Activated CD4-positive, alpha-beta T cell treated with anti-CD3 and anti-CD28 coated beads, Interleukin-2, Interleukin-4, amounts not matched to agents 100 ng/mL and 50 ng/mL, durations not matched to agents 16 hours and 8 hours (primary cell): ENCODE data around the gene TFPT.

ENCODE experiments used
- DNase-seq: peaks from one replicate; pipeline ENCODE4 v3.0.0-alpha.2; 2020; ENCODE audit warnings: low spot score

TFPT gene, protein sequence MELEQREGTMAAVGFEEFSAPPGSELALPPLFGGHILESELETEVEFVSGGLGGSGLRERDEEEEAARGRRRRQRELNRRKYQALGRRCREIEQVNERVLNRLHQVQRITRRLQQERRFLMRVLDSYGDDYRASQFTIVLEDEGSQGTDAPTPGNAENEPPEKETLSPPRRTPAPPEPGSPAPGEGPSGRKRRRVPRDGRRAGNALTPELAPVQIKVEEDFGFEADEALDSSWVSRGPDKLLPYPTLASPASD

DNA sequence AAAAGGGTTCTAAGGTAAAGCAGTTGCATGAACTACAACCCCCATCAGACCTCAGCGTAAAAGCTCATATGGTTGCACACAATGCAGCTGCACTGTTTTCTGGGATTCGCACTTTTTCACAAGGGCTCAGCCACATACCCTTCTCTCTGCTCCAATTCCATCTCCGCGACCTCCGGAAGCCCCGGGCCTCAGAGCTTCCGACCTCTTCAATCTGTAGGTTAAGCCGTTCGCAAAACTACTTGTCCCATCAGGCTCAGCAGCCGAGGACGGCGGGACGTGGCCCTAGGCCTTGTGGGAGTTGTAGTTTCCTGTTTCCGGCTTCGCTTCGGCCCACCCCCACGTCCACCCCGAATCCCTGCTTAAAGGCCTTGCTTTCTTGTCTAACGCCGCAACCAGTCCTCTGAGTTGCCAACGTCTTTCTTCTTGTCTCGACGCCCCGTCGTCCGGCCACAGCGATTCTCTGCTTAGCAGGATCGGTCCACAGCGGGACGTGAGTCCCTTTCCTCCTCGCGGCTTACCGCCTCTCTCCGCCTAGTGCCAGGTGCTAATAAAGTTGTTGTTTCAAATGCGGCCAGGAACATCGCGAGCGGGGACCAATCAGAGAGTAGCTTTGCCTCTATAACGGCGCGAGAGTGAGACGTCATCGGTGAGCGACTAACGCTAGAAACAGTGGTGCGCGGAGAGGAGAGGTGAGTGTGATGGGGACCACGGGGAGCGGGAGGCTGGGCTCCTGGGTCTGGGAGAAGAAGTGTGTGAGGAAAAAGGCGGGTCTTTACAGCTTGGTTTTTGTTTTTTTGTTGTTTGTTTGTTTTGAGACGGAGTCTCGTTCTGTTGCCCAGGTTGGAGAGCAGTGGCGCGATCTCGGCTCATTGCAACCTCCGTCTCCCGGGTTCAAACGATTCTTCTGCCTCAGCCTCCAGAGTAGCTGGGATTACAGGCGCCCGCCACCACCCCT lies at the start of gene TFPT, which contains the start of gene PRPF31:
Gene TFPT, minus strand, starts transcription at position 549 of the 955 bp plus-strand sequence. Its CDS starts 388 bp downstream, at position 161.
Gene PRPF31, plus strand, starts transcription at position 646 of the 955 bp plus-strand sequence. CDS start 2,525 bp downstream, outside the sequence.
- DNase-seq: peak; percentile 97

DNA sequence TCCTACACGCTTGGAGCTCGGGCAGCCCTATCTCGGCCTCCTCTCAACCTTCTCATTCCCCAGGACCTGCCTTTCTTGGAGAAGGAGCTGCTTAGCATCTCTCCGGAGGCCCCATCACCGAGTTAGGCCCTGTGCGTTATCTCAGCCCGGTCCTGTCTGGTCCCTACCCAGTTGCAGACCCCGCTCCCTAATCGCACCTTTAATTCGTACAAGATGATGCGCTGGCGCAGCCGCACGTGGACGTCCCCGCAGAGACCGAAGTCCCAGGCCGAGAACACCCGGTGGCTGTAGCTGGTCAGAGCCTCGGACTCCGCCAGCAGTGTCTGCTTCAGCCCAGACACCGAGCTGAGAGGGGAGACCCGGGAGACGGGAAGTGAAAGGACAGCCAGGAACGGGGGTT lies 49.8 kb upstream of the TFPT start:
- DNase-seq: no peak

DNA sequence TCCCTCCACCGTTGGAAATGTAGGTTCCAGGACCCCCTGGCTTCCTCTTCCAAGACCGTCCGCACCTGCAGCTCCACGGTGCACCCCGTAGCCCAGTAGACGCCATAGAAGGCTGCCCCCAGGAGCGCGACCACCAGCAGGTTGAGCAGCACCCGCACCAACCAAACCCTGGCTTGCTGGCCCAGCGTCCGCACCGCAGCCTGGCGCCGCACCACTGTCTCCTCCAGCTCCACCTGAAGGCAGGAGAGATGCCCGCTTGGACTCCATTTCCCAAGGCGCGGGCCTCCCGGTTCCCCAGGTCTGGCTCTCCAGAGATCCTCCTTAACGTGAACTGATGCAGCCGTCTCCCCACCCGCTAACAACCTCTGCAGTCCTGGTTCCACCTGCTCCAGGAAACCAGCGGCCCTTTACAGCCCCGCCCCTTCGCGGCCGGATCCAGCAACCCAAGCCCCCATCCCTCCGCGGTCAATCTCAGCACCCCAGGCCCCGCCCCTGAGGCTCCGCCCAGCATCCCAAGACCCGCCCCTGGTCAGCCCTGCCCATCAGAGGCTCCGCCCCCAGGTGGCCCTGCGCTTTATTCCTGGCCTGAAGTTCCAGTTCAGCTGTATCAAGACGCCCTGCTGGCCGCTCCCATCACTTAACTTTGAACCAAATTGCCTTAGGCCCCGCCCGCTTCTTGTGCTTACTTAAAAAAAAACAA lies 49.1 kb upstream of the TFPT start:
- DNase-seq: peak; percentile 79

DNA sequence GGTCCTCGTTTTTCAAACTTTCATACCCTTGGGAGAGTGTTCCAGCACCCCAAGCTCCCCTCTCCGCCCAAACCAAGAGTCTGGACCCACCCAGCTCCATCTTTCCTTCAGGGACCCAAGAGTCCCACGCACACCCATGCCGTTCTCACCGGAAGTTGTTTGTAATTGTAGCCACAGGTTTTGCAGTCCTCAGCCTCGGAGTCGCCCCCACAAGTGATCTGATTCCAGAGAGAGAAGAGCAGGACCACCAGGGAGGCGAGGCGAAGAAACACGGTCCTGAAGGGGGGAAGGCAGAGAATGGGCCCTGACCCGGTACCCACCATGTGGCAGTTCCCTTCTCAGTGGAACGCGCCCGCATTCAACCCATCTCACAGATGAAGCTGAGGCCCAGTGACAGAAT lies 47.4 kb upstream of the TFPT start:
- no peak for DNase-seq

DNA sequence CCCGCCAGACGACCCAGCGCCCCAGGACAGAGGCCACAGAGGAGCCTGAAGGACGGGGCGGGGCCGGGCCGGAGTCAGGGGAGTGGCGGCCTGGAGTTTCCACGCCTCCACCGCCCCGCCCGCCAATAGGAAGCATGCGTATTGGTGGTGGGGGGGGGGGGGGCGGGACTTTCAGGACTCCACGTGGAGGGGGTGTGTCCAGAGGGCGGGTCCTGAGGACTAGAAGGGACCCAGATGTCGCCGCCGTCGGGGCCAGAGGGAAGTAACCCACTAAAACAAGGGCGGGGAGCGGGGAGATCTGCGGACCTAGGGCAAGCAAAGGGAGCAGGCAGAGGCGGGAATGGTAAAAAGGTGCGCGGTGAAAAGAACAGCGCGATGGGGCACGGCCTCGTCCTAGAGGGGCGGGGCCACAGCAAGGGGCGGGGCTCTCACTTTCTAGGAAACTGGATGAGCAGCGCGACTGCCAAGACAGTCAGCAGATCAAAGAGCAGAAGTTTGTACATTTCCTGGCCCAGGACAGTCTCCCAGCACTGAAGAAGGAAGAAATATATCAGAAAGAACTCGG lies 46.9 kb upstream of the TFPT start:
- peak; percentile 76 for DNase-seq

DNA sequence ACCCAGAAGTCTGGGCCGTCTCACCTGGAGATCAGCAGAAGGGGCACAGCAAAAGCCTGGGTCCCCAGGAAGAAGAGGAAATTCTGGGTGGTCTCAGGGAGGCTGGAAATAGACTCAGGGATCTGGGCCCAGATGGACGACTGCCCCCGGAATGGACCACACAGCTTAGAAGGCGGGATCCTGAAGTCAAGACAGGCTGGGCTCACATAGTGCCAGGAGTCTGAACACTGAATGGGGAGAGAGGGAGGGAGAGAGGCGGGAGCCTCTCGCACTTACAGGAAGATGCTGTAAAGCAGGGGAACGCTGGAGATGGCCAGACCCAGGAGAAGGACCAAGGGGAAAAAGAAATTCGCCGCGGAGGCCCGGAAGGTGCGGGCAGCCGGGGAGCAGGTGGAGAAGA lies 45.4 kb upstream of the TFPT start:
- no peak for DNase-seq

DNA sequence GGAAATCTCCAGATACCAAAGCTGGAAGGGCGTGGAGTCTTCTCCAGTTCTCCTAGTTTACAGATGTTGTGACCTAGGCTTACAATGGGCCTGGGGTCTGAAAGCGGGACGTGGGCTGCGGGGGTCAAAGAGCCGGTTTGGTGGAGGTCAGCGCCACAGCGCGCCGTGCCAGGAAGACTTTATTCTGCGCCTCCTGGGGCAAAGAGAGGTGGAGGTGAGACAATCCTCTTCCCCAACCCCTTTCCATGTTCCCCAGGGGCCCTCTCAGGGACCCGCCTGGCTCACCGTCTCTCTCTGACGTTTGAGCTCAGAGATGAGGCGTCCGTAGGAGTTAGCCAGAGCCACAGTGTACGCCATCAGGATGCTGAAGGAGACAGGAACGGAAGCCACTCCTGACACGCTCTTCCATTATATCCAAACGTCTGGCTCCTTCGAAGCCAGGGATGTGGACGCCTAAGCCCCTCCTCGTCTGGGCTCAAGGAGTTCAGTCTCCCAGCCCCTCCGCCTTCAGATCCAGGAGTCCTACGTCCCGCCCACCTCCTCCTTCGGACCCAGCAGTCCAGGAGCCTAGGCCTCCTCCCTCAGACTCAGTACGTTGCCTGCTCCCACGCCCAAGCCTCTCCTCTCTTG lies 44.8 kb upstream of the TFPT start:
- DNase-seq: no peak

DNA sequence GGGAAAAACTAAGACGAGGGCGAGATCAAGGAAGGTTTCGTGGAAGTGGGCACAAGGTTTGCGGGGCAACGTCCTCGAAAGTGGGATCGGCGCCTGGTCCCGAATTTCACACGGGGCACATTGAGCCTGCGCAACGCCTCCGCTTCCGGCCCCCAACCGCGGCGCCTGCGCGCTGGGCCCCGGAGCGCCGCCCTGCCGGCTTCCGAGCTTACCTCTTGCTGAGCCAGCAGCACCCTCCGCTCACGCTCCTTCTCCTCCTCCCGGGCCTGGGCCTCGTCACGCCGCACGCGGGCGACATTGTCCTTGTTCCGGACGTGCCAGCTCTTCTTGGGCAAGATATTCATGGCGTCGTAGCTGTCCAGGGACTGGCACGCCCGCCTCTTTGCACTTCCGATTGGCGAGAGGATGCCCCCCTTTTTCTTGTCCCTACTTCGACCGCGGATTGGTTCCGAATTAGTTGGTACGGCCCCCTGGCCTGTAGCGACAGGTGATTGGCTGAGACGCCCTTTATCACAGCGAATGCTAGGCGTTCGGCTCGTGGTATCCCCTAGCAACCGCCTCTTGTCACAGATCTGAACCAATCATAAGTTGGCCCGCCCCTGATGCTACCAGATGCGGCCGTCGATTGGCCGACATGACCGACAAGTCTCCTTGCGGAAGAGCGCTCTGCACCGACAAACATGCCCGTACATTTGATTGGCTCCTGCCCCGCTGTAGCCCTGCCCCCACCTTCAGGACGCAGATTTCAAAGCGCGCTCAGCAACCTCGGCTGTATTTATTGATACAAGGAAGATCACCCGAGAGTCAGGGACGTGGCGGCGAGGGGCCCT lies 44.1 kb upstream of the TFPT start, which contains the start of gene LENG1:
Gene LENG1, minus strand, starts transcription at position 370 of the 830 bp plus-strand sequence. Its CDS starts 26 bp downstream, at position 344.
- peak; percentile 100 for DNase-seq

DNA sequence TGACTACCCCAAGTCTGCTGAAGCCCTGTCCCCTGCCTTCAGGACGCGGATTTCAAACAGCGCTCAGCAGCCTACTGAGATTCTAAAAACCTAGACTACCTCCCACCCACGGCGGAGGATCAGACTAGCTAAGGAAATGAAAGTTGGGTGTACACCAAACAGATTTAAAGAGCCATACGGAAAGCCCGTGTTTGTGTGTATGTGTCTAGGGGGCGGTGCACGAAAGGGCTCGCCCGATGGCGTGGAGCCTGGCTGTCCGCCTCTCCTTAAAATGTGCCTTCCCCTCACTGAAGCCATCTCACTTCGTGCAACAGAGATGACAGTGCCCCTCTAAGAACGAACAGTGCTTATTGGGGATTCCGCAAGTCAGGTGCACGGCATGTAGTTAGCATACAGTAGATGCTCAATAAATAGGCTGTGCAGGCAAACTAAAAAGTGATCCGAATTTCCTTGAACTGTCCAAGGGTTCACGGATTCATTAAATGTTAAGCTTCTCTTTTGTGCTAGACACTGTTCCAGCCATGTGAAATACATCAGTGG lies 43.4 kb upstream of the TFPT start:
- peak; percentile 30 for DNase-seq

DNA sequence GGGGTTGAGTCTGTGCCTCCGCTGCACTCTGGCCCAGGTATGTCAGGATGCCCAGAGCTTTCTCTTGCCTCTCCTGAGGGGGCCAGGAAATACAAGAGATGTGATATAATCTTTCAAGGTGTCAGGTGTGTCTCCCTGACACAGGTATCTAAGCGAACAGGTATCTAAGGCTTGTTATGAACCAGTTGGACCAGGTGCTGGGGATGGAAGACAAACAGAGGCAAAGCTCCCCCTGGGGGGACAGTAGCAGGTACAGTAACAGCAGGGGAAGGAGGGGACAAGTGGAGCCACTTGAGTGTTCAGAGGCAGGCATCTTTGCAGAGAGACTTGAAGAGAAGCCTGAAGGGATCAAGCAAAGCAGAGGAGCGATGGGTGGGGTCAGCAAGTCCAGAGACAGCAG lies 41.5 kb upstream of the TFPT start:
- no peak for DNase-seq

DNA sequence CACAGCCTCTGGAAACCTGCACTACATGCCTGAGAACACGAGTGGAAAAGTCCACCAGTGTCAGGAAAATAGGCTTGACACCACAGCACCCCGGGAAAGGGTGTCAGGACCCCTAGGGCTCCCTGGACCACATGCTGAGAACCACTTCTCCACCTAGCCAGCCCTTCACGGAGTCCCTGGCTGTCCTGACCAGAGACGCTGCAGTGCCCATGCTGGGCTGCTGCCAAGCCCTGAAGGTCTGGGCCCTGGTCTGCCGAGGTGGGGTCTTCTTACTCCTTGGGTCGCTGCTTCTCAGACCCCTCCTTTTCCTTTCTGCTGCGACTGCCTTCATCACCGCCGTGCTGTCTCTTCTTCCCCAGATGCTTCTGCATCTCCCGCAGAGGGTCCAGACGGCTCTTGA lies 41.0 kb upstream of the TFPT start:
- no peak for DNase-seq

DNA sequence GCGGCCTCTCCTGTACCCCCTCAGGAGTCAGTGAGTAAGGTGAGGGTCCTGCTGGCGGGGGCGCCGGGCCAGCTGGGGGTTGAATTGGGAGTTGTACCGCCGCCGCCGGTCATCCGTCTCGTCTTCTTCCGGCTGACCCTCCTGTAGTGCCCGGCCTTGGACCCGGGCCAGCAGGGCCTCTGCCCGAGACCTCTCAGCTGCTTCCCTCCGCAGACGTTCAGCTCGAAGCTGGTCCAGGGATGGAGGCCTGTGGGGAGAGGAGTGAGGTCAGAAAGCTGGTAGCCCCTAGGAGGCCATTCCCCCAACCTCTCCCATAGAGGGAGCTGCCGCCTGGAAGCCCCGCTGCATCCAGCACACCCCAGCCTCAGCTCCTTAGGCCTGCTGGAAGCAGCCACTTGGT lies 40.2 kb upstream of the TFPT start:
- no peak for DNase-seq

DNA sequence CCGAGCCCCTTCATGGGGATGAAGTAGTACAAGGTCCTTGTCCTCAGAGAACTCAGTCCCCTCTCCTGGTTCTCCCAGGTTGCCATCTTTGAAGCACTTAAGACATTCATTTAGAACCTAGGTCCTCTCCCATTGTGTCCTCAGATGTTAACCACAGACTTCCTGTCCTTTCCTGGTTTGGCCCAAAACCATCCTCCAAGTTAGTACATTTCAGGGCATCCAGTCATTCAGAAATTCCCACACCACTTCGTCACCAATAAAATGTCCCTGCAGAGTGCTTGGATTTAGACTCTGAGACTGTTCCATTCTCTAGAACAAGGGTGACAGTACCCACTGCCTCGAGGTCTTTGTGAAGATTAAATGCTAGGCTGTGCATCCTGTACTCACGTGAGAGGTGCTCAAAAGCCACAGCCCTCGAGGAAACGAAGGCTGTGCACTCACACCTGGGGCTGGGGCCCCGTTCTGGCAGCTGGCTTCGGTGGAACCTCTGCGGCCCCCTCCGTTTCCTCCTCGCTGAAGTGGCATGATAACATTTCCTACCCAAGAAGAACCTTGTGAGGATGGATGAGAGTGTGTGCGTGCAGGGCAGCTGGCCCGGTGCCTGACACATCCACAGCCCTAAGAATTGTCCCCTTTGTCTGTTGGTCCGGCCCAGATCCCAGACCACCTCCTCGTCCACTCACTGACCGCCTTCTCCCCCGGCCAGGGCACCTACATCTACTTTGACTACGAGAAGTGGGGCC lies 39.3 kb upstream of the TFPT start:
- peak; percentile 35 for DNase-seq

DNA sequence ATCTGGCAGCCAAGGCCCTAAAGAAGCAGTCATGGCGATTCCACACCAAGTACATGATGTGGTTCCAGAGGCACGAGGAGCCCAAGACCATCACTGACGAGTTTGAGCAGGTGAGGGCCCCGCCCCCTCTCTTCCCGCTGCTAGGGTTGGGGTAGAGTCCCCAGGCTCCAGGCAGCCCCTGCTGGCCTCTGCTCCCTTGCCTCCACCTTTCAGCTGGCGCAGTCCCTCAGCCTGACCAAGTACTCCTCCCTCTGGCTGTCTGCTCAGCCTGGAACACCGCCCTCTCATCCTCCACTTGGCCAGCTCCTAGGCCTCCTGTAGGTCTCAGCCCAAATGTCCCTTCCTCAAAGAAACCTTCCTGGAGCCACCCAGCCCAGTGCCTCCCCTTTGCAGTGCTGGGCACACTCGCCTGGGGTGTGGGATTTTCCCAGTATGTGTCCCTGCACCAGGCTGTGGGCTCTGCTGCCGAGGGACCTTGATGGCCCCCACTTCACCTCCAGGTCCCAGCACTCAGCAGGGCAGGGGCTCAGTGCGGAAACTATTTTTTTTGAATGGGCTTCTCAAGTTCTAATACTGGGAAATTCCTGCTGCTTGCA lies 38.4 kb upstream of the TFPT start:
- no peak for DNase-seq

DNA sequence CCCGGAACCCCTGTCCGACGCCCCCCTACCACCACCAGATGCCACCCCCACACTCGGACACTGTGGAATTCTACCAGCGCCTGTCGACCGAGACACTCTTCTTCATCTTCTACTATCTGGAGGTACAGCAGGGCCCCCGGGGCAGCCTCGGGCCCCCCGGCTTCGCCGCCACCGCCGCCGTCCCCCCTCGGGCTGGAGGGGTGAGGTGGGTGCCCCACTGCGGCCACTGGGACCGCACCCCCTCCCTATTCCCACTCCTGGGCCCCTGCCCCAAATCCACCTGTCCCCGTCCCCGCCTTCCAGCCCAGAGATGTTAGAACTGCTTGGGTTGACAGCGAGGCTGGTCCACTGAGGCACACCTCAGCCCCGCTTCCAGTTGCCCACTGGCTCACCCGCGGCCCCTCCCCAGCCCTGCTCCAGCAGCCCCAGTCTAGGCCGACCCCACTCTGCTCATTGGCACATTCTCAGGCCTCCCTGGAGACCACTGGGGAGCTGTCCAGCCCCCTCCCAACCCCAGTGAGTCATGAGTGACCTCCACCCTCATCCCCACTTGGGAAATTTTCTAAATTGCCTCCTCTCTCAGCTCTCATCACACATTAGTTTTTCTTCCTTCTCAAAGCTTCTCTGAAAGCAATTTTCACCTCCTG lies 37.5 kb upstream of the TFPT start:
- DNase-seq: no peak

DNA sequence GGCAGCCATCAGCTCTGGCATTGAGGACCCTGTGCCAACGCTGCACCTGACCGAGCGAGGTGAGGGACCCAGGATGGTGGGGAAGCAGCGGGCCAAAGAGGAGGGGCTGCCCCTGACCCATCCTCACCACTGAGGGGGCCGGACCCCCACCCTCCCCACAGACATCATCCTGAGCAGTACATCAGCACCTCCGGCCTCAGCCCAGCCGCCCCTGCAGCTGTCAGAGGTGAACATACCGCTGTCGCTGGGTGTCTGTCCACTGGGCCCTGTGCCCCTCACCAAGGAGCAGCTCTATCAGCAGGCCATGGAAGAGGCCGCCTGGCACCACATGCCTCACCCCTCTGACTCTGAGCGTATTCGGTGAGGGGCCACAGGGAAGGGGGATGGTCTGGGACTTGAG lies 36.8 kb upstream of the TFPT start:
- no peak for DNase-seq

DNA sequence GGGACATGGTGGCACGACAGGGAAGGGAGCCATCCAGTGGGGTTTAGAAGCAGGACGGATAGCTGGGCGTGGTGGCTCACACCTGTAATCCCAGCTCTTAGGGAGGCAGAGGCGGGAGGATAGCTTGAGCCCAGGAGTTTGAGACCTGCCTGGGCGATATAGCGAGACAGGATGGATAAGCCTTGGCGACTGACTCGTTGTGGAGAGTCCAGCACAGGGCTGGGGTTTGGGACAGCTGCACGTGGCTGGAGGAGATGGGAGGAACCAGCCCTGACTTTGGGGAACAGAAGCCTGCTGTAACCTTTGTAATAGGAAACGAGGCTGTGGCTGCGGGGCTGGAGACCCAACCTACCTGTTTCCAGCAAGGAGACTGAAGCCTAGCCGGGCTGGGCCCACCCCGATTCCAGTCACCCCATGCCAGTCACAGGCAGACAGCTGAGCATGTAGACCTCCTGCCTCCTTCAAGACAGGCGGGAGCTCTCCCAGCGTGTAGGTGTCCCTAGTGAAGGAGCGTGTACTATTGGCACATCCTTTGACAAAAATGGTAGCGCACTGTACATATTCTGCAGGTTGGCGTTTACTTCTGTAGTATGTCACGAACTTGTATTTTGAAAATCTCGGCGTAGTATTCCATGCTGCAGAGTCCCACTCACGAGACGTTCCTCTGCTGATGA lies 36.0 kb upstream of the TFPT start:
- no peak for DNase-seq
